ENCODE results near the gene RAB27B.

The RAB27B gene

DNA sequence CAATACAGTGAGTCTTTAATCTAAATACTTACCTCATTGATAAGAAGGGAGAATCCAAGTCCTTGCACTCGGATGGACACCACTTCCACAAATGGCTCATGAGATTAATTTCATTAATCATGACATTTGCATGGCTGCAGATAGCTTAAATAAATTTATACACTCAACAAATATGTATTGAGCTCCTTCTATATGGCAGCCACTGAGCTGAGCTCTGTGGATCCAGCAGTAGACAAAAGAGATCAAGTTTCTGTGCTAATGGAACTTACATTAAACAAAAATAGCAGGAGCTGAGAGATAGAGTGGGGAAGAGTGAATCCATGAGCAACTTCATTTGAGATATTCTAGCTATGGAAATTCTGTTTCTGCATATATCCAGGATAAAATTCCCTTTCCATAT lies 44.4 kb downstream of the RAB27B start:
- no peak for DNase-seq (ENCODE audit: low read depth)
- H3K27me3 ChIP-seq (replicated peaks; ENCODE audit: control insufficient read depth, insufficient read depth, low read length): no peaks in the 10 kb centered on the region
- peaks cover 6% of the 10 kb centered on the region for H3K4me1 ChIP-seq (ENCODE audit: control insufficient read depth, insufficient read depth, low read length)
- H3K4me3 ChIP-seq (ENCODE audit: low read length): no peak overlapping the region
- H3K36me3 ChIP-seq (ENCODE audit: control insufficient read depth, insufficient read depth, low read length, severe bottlenecking): no peaks in the 10 kb centered on the region
- no peak overlapping the region for H3K9ac ChIP-seq (ENCODE audit: low read length)
- no peaks in the 10 kb centered on the region for H3K9me3 ChIP-seq (ENCODE audit: control insufficient read depth, low read length)

DNA sequence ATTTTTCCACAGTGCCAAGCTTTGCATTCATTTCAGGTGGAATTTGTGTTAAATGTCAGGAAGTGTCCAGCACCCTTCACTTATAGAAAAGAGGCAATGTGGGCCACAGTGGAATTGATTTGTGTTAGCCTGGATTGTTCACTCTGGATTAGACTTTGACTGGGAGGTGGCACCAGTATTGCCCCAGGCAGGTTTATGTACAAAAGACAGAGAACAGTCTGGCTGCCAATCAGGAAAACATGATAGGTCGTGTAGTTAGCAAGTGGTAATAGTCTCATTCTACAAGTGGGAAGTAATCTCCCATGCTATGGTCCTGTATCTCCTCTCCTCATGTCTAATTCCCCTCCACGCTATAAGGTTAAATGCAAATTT lies 45.6 kb downstream of the RAB27B start:
- no peak overlapping the region for H3K9ac ChIP-seq (ENCODE audit: low read length)
- H3K4me1 ChIP-seq (ENCODE audit: control insufficient read depth, insufficient read depth, low read length): peaks cover 17% of the 10 kb centered on the region
- no peak for DNase-seq (ENCODE audit: low read depth)
- H3K9me3 ChIP-seq (ENCODE audit: control insufficient read depth, low read length): no peaks in the 10 kb centered on the region
- no peaks in the 10 kb centered on the region for H3K27me3 ChIP-seq (replicated peaks; ENCODE audit: control insufficient read depth, insufficient read depth, low read length)
- H3K36me3 ChIP-seq (ENCODE audit: control insufficient read depth, insufficient read depth, low read length, severe bottlenecking): no peaks in the 10 kb centered on the region
- H3K4me3 ChIP-seq (ENCODE audit: low read length): no peak overlapping the region

DNA sequence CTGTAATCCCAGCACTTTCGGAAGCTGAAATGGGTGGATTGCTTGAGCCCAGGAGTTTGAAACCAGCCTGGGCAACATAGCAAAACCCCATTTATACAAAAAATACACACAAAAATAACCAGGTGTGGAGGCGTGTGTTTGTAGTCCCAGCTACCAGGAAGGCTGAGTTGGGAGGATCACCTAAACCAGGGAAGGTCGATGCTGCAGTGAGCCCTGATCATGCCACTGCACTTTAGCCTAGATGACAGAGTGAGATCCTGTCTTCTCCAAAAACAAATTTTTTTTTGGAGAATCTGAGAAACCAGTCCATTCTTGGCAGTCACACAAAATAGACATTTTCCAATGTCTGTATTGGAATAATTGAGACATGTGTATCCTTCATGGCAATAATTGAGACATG lies 46.8 kb downstream of the RAB27B start:
- H3K27me3 ChIP-seq (replicated peaks; ENCODE audit: control insufficient read depth, insufficient read depth, low read length): no peaks in the 10 kb centered on the region
- no peaks in the 10 kb centered on the region for H3K36me3 ChIP-seq (ENCODE audit: control insufficient read depth, insufficient read depth, low read length, severe bottlenecking)
- DNase-seq (ENCODE audit: low read depth): no peak
- no peak overlapping the region for H3K9ac ChIP-seq (ENCODE audit: low read length)
- H3K4me3 ChIP-seq (ENCODE audit: low read length): no peak overlapping the region
- peaks cover 21% of the 10 kb centered on the region for H3K4me1 ChIP-seq (ENCODE audit: control insufficient read depth, insufficient read depth, low read length)
- H3K9me3 ChIP-seq (ENCODE audit: control insufficient read depth, low read length): no peaks in the 10 kb centered on the region

DNA sequence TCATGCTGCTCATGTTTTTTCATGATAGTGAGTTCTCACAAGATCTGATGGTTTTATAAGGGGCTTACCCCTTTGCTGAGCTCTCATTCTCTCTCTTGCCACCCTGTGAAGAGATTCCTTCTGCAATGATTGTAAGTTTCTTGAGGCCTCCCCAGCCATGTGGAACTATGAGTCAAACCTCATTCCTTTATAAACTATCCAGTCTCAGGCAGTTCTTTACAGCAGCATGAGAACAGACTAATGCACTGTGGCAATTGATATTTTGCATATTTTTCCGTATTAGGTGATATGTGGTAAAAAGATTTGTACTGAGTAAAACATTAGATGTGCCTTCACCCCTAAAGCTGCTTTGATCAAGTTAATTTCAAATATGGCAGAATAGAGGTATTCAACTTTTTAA lies 48.8 kb downstream of the RAB27B start:
- H3K36me3 ChIP-seq (ENCODE audit: control insufficient read depth, insufficient read depth, low read length, severe bottlenecking): no peaks in the 10 kb centered on the region
- no peaks in the 10 kb centered on the region for H3K27me3 ChIP-seq (replicated peaks; ENCODE audit: control insufficient read depth, insufficient read depth, low read length)
- DNase-seq (ENCODE audit: low read depth): no peak
- H3K9me3 ChIP-seq (ENCODE audit: control insufficient read depth, low read length): no peaks in the 10 kb centered on the region
- H3K9ac ChIP-seq (ENCODE audit: low read length): no peak overlapping the region
- peaks cover 27% of the 10 kb centered on the region for H3K4me1 ChIP-seq (ENCODE audit: control insufficient read depth, insufficient read depth, low read length)
- H3K4me3 ChIP-seq (ENCODE audit: low read length): no peak overlapping the region

DNA sequence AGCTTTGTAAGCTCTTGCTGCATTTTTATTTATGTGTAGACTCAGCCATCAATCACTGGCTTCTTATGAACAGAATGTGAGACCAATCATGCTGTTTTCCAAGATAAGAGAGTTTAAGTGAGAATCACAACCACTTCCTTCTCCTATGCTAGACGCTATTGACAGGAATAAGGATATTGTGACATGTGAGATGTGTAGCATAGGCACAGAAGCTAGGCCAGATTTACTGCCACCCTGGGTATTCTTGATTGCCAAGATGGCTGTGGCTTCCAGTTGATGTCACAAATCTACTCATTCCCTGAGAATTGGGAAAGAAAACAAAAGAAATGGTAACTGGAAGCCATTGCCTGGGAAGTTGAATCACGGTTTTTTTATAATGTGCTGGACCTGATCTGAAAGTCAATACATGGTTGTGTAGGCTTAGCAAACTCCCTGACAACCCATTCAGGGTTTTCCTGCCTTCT lies 49.9 kb downstream of the RAB27B start:
- DNase-seq (ENCODE audit: low read depth): no peak
- Histone ChIP-seq H3K9ac (ENCODE audit: low read length) (no peak overlapping the region), H3K9me3 (ENCODE audit: control insufficient read depth, low read length) (no peaks in the 10 kb centered on the region), H3K4me1 (ENCODE audit: control insufficient read depth, insufficient read depth, low read length) (peaks cover 27% of the 10 kb centered on the region), H3K36me3 (ENCODE audit: control insufficient read depth, insufficient read depth, low read length, severe bottlenecking) (no peaks in the 10 kb centered on the region), H3K4me3 (ENCODE audit: low read length) (no peak overlapping the region), H3K27me3 (replicated peaks; ENCODE audit: control insufficient read depth, insufficient read depth, low read length) (no peaks in the 10 kb centered on the region)

DNA sequence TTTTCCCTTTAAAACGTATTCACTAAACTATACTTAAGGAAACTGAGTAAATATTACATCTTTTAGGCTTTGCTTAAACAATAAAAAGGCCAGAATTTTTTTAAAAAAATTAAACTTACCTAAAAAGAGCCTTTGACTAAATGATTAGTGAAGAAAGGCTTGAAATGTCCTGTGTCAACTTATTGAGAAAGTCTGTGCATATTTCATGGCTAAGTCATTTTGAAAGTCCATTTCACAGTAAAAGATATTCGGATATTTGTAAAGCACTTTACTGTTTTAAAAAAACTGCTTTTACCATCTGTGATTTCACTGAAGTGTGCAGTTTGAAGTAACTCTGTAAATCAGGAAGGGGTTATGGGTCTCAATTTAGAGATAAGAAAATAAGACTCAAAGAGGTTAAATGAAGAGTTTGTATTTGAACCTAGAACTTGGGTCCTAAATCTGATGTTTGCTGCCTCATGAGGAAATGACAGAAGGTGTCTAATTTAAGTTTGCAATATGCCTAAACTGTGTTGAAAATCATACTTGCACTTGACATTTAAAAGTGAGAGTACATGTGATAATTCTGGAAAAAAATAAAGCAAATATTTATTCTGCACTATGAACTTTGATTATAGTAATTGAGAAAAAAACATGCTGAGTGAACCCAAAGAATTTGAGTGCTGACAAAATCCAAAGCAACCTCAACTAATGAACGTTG lies 50.5 kb downstream of the RAB27B start:
- Histone ChIP-seq H3K9me3 (ENCODE audit: control insufficient read depth, low read length) (no peaks in the 10 kb centered on the region), H3K27me3 (replicated peaks; ENCODE audit: control insufficient read depth, insufficient read depth, low read length) (no peaks in the 10 kb centered on the region), H3K4me1 (ENCODE audit: control insufficient read depth, insufficient read depth, low read length) (peaks cover 27% of the 10 kb centered on the region), H3K36me3 (ENCODE audit: control insufficient read depth, insufficient read depth, low read length, severe bottlenecking) (no peaks in the 10 kb centered on the region), H3K4me3 (ENCODE audit: low read length) (no peak overlapping the region), H3K9ac (ENCODE audit: low read length) (no peak overlapping the region)
- DNase-seq (ENCODE audit: low read depth): peak; percentile 48

DNA sequence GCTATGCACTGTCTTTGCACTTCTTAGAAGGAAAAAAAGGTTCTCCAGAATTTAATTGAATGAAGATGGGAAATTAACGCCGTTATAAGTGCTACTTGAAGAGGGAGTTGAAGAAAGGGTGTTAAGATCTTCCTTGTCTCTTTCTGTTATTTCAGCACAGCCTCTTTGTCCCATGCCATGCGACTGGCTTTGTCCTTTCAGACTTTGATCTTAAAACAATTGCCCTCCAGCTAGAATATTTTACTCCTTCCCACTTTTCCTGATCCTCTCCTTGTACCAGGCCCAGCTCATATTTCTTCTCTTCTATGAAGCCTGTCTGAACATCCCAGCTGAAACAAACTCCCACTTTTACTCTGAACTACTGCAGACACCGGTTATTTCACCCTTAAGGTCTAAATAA lies 51.4 kb downstream of the RAB27B start:
- Histone ChIP-seq H3K4me3 (ENCODE audit: low read length) (no peak overlapping the region), H3K9ac (ENCODE audit: low read length) (no peak overlapping the region), H3K4me1 (ENCODE audit: control insufficient read depth, insufficient read depth, low read length) (peaks cover 27% of the 10 kb centered on the region), H3K36me3 (ENCODE audit: control insufficient read depth, insufficient read depth, low read length, severe bottlenecking) (no peaks in the 10 kb centered on the region), H3K27me3 (replicated peaks; ENCODE audit: control insufficient read depth, insufficient read depth, low read length) (no peaks in the 10 kb centered on the region), H3K9me3 (ENCODE audit: control insufficient read depth, low read length) (no peaks in the 10 kb centered on the region)
- no peak for DNase-seq (ENCODE audit: low read depth)

DNA sequence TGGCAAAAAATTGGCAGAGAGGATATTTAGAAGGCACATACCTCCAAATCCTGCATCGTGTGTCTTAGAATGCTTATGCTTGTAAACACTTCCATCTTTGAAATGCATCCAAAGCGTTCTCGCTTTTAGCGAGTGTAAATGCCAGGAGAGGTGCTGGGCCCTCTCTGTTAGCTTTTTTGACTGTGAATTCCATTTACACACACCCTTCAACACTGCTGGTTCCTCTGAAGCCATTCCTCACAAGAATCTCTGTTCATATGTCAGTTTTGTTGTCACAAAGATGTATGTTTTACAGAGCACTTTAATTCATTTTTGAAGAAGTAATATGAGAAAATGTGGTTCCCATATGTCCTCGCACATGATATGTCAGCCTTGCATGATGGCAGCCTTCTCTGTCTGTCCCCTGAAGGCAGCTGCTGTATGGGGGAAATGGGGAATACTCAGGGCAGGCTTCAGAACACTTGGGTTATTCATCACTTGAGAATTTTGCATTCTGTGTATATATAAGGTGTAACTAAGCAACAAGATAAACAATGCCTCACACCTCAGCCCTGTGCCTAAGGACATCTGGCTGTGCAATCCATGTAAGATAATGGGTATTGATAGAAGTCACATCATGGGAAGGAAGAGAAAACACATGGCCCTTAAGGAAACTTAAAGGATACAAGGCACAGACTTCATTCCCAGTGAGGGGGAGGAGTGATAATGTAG lies 52.3 kb downstream of the RAB27B start:
- H3K9ac ChIP-seq (ENCODE audit: low read length): no peak overlapping the region
- H3K27me3 ChIP-seq (replicated peaks; ENCODE audit: control insufficient read depth, insufficient read depth, low read length): no peaks in the 10 kb centered on the region
- peak; percentile 19 for DNase-seq (ENCODE audit: low read depth)
- no peaks in the 10 kb centered on the region for H3K36me3 ChIP-seq (ENCODE audit: control insufficient read depth, insufficient read depth, low read length, severe bottlenecking)
- no peak overlapping the region for H3K4me3 ChIP-seq (ENCODE audit: low read length)
- peaks cover 27% of the 10 kb centered on the region for H3K4me1 ChIP-seq (ENCODE audit: control insufficient read depth, insufficient read depth, low read length)
- no peaks in the 10 kb centered on the region for H3K9me3 ChIP-seq (ENCODE audit: control insufficient read depth, low read length)

DNA sequence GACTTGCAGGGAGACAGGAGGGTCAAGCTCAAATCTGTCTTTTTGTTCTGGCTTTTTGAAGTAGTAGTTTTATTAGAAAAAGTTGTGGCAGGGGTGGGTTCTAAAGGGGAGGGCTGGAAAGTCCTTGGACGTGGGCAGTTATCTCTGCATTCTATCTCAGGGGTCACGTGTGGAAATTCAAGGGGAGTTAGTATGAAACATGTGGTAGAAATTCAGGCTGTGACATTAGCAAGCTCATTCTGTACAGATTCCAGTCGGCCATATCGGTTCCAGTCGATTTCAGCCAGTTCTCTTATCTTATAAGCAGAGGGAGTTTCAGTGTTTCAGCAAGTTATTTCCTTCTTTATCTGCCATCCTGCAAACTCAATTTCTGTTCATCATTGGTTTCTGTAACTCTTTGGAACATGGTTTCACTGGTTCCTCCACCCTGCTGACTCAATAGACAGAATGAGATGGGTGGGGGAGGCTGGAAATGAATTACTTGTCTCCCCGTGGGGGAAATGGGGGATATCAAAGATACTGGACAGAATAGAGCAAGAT lies 53.0 kb downstream of the RAB27B start:
- Histone ChIP-seq H3K36me3 (ENCODE audit: control insufficient read depth, insufficient read depth, low read length, severe bottlenecking) (no peaks in the 10 kb centered on the region), H3K4me3 (ENCODE audit: low read length) (peak overlapping the region; percentile 11), H3K4me1 (ENCODE audit: control insufficient read depth, insufficient read depth, low read length) (peaks cover 27% of the 10 kb centered on the region), H3K9me3 (ENCODE audit: control insufficient read depth, low read length) (no peaks in the 10 kb centered on the region), H3K27me3 (replicated peaks; ENCODE audit: control insufficient read depth, insufficient read depth, low read length) (no peaks in the 10 kb centered on the region), H3K9ac (ENCODE audit: low read length) (no peak overlapping the region)
- DNase-seq (ENCODE audit: low read depth): no peak

DNA sequence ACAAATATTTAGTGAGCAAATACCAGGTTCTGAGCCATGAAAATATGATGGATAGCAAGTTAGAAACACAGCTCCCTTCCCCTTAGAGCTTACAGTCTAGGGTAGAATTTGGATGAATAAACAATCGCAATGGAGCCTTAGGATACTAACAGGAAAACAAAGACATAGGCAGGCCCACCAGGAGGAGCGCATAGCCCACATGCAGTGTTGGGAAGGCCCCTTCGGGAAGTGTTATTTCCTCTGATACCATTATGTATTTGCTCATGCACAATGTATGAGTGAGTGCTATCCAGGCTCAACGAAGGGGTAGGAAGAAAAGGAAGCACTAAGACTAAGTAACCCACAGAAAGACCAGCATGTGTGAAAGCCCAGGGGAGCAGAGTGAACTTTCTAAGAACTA lies 54.0 kb downstream of the RAB27B start:
- no peak overlapping the region for H3K4me3 ChIP-seq (ENCODE audit: low read length)
- H3K9ac ChIP-seq (ENCODE audit: low read length): no peak overlapping the region
- no peaks in the 10 kb centered on the region for H3K36me3 ChIP-seq (ENCODE audit: control insufficient read depth, insufficient read depth, low read length, severe bottlenecking)
- peaks cover 25% of the 10 kb centered on the region for H3K4me1 ChIP-seq (ENCODE audit: control insufficient read depth, insufficient read depth, low read length)
- no peak for DNase-seq (ENCODE audit: low read depth)
- no peaks in the 10 kb centered on the region for H3K27me3 ChIP-seq (replicated peaks; ENCODE audit: control insufficient read depth, insufficient read depth, low read length)
- no peaks in the 10 kb centered on the region for H3K9me3 ChIP-seq (ENCODE audit: control insufficient read depth, low read length)

DNA sequence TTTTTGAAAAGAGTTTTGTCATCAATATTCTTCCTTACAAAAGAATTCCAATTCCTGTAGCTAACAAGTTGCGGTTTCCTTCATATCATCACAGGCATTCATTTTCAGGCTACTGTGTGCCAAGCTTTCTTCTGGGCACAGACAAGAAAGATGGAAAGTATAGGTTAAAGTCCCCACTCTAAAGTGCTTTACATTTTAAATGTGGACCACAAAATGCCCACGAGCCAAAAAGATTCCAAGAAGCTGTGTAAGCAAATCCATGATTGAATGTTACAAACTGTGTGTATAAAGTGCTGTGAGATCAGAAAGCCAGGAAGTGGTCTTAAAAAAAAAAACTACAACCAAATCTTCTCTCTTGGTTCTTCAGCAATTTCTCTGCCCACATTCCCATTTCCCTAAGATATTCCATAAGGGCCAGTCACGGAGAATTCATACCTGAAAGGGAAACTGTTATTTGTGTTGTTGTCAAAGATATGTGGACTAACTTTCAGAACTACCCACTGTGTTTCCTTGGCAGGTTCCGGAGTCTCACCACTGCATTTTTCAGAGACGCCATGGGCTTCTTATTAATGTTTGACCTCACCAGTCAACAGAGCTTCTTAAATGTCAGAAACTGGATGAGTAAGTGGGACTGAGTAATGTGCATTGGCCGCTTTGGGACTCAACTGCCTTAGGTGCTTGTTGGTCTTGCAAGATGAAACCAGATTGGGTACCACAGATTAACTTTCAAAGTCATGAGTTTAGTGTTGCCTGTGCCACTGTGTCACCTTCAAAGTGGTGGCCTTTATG lies 55.7 kb downstream of the RAB27B start:
- H3K9ac ChIP-seq (ENCODE audit: low read length): no peak overlapping the region
- no peak for DNase-seq (ENCODE audit: low read depth)
- no peaks in the 10 kb centered on the region for H3K9me3 ChIP-seq (ENCODE audit: control insufficient read depth, low read length)
- H3K36me3 ChIP-seq (ENCODE audit: control insufficient read depth, insufficient read depth, low read length, severe bottlenecking): no peaks in the 10 kb centered on the region
- H3K27me3 ChIP-seq (replicated peaks; ENCODE audit: control insufficient read depth, insufficient read depth, low read length): no peaks in the 10 kb centered on the region
- H3K4me3 ChIP-seq (ENCODE audit: low read length): no peak overlapping the region
- peaks cover 9% of the 10 kb centered on the region for H3K4me1 ChIP-seq (ENCODE audit: control insufficient read depth, insufficient read depth, low read length)
